Liver (tissue), 9 donors: ENCODE results near the gene TMEM129. TPM values are rescaled to one million over a fixed set of nuclear protein-coding genes. Genes with fewer than 3 reads are reported as not detected.
A peak's percentile ranks its signal among the peaks of the same experiment; 100 is the strongest.

Experiments
- DNase-seq: peaks from one replicate; pipeline ENCODE4 v3.0.0-alpha.2; 2017; ENCODE audit warnings: low spot score
- H3K27ac ChIP-seq, 2 donors: one replicate each; pipeline ENCODE4 v1.7.0; 2013; ENCODE audit warnings: inconsistent platforms in 2 of 2, low read length in 2 of 2, control low read depth in 1 of 2, low read depth in 1 of 2, mild to moderate bottlenecking in 1 of 2
- H3K27me3 ChIP-seq, 4 donors: one replicate each; pipeline versions ENCODE4 v1.6.1 to v1.7.0; 2013; ENCODE audit warnings: low read length in 3 of 4, inconsistent platforms in 1 of 4, mild to moderate bottlenecking in 1 of 4, moderate library complexity in 1 of 4; ENCODE audit not compliant: control insufficient read depth in 4 of 4, insufficient read depth in 4 of 4
- H3K36me3 ChIP-seq, 4 donors: one replicate each; pipeline versions ENCODE4 v1.6.1 to v1.7.0; 2013; ENCODE audit warnings: low read length in 3 of 4, mild to moderate bottlenecking in 3 of 4, low read depth in 1 of 4, moderate library complexity in 1 of 4; ENCODE audit not compliant: control insufficient read depth in 4 of 4, insufficient read depth in 3 of 4
- H3K4me1 ChIP-seq, 4 donors: one replicate each; pipeline versions ENCODE4 v1.6.1 to v1.7.0; 2013; ENCODE audit warnings: low read length in 3 of 4, mild to moderate bottlenecking in 3 of 4, moderate library complexity in 1 of 4; ENCODE audit not compliant: control insufficient read depth in 4 of 4, insufficient read depth in 4 of 4
- H3K4me3 ChIP-seq, 3 donors: one replicate each; pipeline versions ENCODE4 v1.6.1 to v1.7.0; 2013; ENCODE audit warnings: low read length in 3 of 3, control low read depth in 1 of 3, low read depth in 1 of 3, mild to moderate bottlenecking in 1 of 3
- H3K9ac ChIP-seq, 2 donors: one replicate each; pipeline ENCODE4 v1.7.0; 2013; ENCODE audit warnings: low read length in 2 of 2, mild to moderate bottlenecking in 2 of 2, moderate library complexity in 2 of 2, control low read depth in 1 of 2, low read depth in 1 of 2
- H3K9me3 ChIP-seq, 4 donors: one replicate each; pipeline versions ENCODE4 v1.6.1 to v1.7.0; 2013; ENCODE audit warnings: low read length in 3 of 4; ENCODE audit not compliant: control insufficient read depth in 4 of 4
- EGR1 ChIP-seq, 2 donors: IDR thresholded peaks; 2 replicates each; pipeline ENCODE4 v1.6.1; 2016 to 2018; ENCODE audit warnings: antibody characterized with exemption in 2 of 2, low read depth in 2 of 2
- FOXA1 ChIP-seq: IDR thresholded peaks from 2 replicates; pipeline ENCODE4 v1.6.1; 2016; ENCODE audit warnings: antibody characterized with exemption
- GABPA ChIP-seq, 2 donors: IDR thresholded peaks in 1 of 2; conservative IDR thresholded peaks in 1 of 2; 2 replicates each; pipeline ENCODE4 v1.6.1; 2016; ENCODE audit warnings: antibody characterized with exemption in 2 of 2, mild to moderate bottlenecking in 1 of 2, moderate library complexity in 1 of 2
- HNF4A ChIP-seq, 2 donors: conservative IDR thresholded peaks; 2 replicates each; pipeline ENCODE4 v1.6.1; 2016; ENCODE audit warnings: antibody characterized with exemption in 2 of 2, mild to moderate bottlenecking in 2 of 2
- HNF4G ChIP-seq: IDR thresholded peaks from 2 replicates; pipeline ENCODE4 v1.6.1; 2016; ENCODE audit warnings: antibody characterized with exemption
- JUND ChIP-seq, 2 donors: IDR thresholded peaks; 2 replicates each; pipeline ENCODE4 v1.6.1; 2016; ENCODE audit warnings: antibody characterized with exemption in 2 of 2
- RAD21 ChIP-seq, 2 donors: IDR thresholded peaks; 2 replicates each; pipeline ENCODE4 v1.6.1; 2016; ENCODE audit warnings: antibody characterized with exemption in 2 of 2, mild to moderate bottlenecking in 2 of 2
- RXRA ChIP-seq, 2 donors: IDR thresholded peaks; 2 replicates each; pipeline ENCODE4 v1.6.1; 2017 to 2018; ENCODE audit warnings: antibody characterized with exemption in 2 of 2, mild to moderate bottlenecking in 1 of 2
- TAF1 ChIP-seq: conservative IDR thresholded peaks from 2 replicates; pipeline ENCODE4 v1.6.1; 2016; ENCODE audit warnings: antibody characterized with exemption, mild to moderate bottlenecking
- YY1 ChIP-seq: IDR thresholded peaks from 2 replicates; pipeline ENCODE4 v1.6.1; 2016; ENCODE audit warnings: antibody characterized with exemption, mild to moderate bottlenecking
- WGBS: extraction: QIAGEN DNeasy Blood & Tissue Kit; methylation state at CpG from one replicate; pipeline ENCODE4 v1.1.7; 2013; 5-methylcytosine and 5-hydroxymethylcytosine counted together
- polyA plus RNA-seq, 2 donors: library from polyadenylated mRNA; stranded (reverse) in 1 of 2; unstranded in 1 of 2; fragments of 200-250 nt in 1 of 2; fragments of >200 nt in 1 of 2; fragmentation: Nextera tagmentation in 1 of 2; extraction: Ambion mirVana in 1 of 2; gene quantifications; one replicate each; pipeline versions ENCODE4 v1.2.1 to v1.2.3, GENCODE V29; 2013 to 2015
- total RNA-seq, 2 donors: library from RNA; depleted of rRNA; stranded (reverse); fragments of >200 nt; gene quantifications; one replicate each; pipeline ENCODE4 v1.2.3, GENCODE V29; 2014
- TF ChIP-seq, protein P1 (sequence below): IDR thresholded peaks from 2 replicates; pipeline ENCODE4 v1.6.1; 2016; ENCODE audit warnings: antibody characterized with exemption
- TF ChIP-seq, protein P2 (sequence below): IDR thresholded peaks from 2 replicates; pipeline ENCODE4 v1.6.1; 2016; ENCODE audit warnings: antibody characterized with exemption
- TF ChIP-seq, protein P3 (sequence below): IDR thresholded peaks from 2 replicates; pipeline ENCODE4 v1.6.1; 2016; ENCODE audit warnings: antibody characterized with exemption
- TF ChIP-seq, protein P4 (sequence below): IDR thresholded peaks from 2 replicates; pipeline ENCODE4 v1.6.1; 2016; ENCODE audit warnings: antibody characterized with exemption, mild to moderate bottlenecking
- donor health status: healthy.
- donor health status: healthy.
- donor health status: healthy.
- donor health status: healthy.
- donor health status: healthy.

Gene TMEM129
- total and polyA plus RNA-seq, 4 donors = 12.2 to 37.0 (median 21.8) TPM

DNA sequence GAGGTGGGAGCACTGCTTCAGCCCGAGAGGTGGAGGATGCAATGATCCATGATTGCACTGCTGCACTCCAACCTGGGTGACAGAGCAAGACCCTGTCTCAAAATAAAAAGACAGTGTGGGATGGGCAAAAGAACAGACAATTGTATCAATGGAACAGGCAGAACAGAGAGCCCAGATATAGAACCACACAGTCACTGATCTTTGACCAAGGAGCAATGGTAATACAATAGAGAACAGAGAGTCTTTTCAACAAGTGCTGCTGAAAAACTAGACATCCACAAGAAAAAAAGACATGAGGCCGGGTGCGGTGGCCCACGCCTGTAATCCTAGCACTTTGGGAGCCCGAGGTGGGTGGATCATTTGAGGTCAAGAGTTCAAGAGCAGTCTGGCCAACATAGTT is 42.9 kb downstream of the TMEM129 start:
- H3K4me3 ChIP-seq = no peak overlapping the region
- no peak overlapping the region for H3K9ac ChIP-seq
- H3K27ac ChIP-seq = no peak overlapping the region
- no peaks in the 10 kb centered on the region for H3K27me3 ChIP-seq
- peaks cover 0 to 3% (median under 1%) of the 10 kb centered on the region in 4 donors for H3K4me1 ChIP-seq
- no peak for DNase-seq
- H3K36me3 ChIP-seq = no peaks in the 10 kb centered on the region
- WGBS = 81% methylated on average over 5 of the region's 5 CpGs
- no peaks in the 10 kb centered on the region for H3K9me3 ChIP-seq
- no peak for TF ChIP-seq HNF4A (conservative IDR thresholded peaks at IDR 0.05)
- no peak for TF ChIP-seq JUND (IDR thresholded peaks at IDR 0.05)
- TF ChIP-seq RAD21 (IDR thresholded peaks at IDR 0.05) = no peak
- no peak for TF ChIP-seq GABPA (IDR thresholded peaks at IDR 0.05 in 1 of 2, conservative IDR thresholded peaks at IDR 0.05 in 1 of 2)
- TF ChIP-seq, protein P1, sequence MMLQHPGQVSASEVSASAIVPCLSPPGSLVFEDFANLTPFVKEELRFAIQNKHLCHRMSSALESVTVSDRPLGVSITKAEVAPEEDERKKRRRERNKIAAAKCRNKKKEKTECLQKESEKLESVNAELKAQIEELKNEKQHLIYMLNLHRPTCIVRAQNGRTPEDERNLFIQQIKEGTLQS = no peak
- no peak for TF ChIP-seq FOXA1
- TF ChIP-seq YY1 = no peak
- TF ChIP-seq, protein P2, sequence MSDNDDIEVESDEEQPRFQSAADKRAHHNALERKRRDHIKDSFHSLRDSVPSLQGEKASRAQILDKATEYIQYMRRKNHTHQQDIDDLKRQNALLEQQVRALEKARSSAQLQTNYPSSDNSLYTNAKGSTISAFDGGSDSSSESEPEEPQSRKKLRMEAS = no peak
- TF ChIP-seq TAF1 = no peak
- TF ChIP-seq, protein P3, sequence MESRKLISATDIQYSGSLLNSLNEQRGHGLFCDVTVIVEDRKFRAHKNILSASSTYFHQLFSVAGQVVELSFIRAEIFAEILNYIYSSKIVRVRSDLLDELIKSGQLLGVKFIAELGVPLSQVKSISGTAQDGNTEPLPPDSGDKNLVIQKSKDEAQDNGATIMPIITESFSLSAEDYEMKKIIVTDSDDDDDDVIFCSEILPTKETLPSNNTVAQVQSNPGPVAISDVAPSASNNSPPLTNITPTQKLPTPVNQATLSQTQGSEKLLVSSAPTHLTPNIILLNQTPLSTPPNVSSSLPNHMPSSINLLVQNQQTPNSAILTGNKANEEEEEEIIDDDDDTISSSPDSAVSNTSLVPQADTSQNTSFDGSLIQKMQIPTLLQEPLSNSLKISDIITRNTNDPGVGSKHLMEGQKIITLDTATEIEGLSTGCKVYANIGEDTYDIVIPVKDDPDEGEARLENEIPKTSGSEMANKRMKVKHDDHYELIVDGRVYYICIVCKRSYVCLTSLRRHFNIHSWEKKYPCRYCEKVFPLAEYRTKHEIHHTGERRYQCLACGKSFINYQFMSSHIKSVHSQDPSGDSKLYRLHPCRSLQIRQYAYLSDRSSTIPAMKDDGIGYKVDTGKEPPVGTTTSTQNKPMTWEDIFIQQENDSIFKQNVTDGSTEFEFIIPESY = no peak
- TF ChIP-seq HNF4G = no peak
- no peak for TF ChIP-seq EGR1 (IDR thresholded peaks at IDR 0.05; ENCODE audit: low read depth in 2 of 2)
- TF ChIP-seq RXRA (IDR thresholded peaks at IDR 0.05) = no peak

DNA sequence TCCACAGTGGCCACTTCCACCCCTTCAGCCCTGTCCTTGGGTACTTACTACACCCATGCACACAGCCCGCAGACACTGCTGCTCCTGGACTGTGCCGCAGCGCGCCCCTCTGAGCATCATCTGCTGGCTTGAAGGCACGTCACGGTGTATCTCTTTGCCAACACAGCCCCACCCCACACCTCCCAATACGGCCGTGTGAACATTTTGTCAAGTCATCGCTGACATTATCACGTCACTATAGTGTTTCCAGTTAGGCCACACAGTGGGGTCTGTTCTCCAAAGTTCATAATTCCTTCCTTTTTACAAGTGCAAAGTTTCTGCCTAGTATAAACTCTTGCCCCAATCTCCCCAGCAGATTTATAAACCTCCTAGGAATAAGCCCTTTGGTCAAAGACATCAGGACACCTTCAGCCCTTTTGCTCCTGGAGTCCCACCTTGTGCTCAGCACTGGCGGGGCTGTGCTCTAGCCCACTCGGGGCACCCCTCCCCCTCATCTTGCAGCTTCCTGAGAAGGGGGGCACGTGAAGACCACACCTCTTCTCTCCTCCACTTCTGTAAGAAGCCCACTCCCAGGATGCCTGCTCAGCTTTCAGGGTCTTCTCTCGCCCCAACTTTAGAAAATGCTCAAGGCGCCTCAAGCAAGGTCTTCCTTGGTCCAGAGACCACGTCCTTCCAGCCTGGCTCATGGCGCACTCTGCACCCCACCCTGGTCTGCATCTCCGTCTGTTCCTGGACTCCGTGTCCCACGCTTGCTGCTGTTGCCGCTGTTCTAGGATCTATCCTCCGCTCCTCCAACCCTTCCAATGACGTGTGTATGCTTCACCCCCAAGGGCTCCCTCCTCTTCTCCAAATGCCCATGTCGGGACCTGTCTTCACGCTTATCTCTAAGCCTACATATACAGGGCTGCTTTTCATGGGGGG is 44.3 kb downstream of the TMEM129 start:
- H3K9ac ChIP-seq = no peak overlapping the region
- no peaks in the 10 kb centered on the region for H3K4me1 ChIP-seq
- H3K9me3 ChIP-seq = no peaks in the 10 kb centered on the region
- H3K27ac ChIP-seq = no peak overlapping the region
- 87% methylated on average over 25 of the region's 25 CpGs for WGBS
- no peak for TF ChIP-seq JUND (IDR thresholded peaks at IDR 0.05)
- TF ChIP-seq EGR1 (IDR thresholded peaks at IDR 0.05; ENCODE audit: low read depth in 2 of 2) = no peak
- TF ChIP-seq, protein P3 = no peak
- no peak for TF ChIP-seq YY1
- TF ChIP-seq, protein P4, sequence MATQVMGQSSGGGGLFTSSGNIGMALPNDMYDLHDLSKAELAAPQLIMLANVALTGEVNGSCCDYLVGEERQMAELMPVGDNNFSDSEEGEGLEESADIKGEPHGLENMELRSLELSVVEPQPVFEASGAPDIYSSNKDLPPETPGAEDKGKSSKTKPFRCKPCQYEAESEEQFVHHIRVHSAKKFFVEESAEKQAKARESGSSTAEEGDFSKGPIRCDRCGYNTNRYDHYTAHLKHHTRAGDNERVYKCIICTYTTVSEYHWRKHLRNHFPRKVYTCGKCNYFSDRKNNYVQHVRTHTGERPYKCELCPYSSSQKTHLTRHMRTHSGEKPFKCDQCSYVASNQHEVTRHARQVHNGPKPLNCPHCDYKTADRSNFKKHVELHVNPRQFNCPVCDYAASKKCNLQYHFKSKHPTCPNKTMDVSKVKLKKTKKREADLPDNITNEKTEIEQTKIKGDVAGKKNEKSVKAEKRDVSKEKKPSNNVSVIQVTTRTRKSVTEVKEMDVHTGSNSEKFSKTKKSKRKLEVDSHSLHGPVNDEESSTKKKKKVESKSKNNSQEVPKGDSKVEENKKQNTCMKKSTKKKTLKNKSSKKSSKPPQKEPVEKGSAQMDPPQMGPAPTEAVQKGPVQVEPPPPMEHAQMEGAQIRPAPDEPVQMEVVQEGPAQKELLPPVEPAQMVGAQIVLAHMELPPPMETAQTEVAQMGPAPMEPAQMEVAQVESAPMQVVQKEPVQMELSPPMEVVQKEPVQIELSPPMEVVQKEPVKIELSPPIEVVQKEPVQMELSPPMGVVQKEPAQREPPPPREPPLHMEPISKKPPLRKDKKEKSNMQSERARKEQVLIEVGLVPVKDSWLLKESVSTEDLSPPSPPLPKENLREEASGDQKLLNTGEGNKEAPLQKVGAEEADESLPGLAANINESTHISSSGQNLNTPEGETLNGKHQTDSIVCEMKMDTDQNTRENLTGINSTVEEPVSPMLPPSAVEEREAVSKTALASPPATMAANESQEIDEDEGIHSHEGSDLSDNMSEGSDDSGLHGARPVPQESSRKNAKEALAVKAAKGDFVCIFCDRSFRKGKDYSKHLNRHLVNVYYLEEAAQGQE = no peak
- no peak for TF ChIP-seq RXRA (IDR thresholded peaks at IDR 0.05)
- no peak for TF ChIP-seq HNF4G
- H3K27me3 ChIP-seq = no peaks in the 10 kb centered on the region
- peak; percentile 50 for DNase-seq
- H3K36me3 ChIP-seq = no peaks in the 10 kb centered on the region
- H3K4me3 ChIP-seq = no peak overlapping the region
